Liver (tissue), 9 donors: Measurements from ENCODE around the gene PTPRN2. TPM values are rescaled to one million over a fixed set of nuclear protein-coding genes. Genes with fewer than 3 reads are reported as not detected.
A peak's percentile ranks its signal among the peaks of the same experiment; 100 is the strongest.

Source experiments
- DNase-seq: peaks from one replicate; pipeline ENCODE4 v3.0.0-alpha.2; 2017; ENCODE audit warnings: low spot score
- H3K27ac ChIP-seq, 2 donors: one replicate each; pipeline ENCODE4 v1.7.0; 2013; ENCODE audit warnings: inconsistent platforms in 2 of 2, low read length in 2 of 2, control low read depth in 1 of 2, low read depth in 1 of 2, mild to moderate bottlenecking in 1 of 2
- H3K27me3 ChIP-seq, 4 donors: one replicate each; pipeline versions ENCODE4 v1.6.1 to v1.7.0; 2013; ENCODE audit warnings: low read length in 3 of 4, inconsistent platforms in 1 of 4, mild to moderate bottlenecking in 1 of 4, moderate library complexity in 1 of 4; ENCODE audit not compliant: control insufficient read depth in 4 of 4, insufficient read depth in 4 of 4
- H3K36me3 ChIP-seq, 4 donors: one replicate each; pipeline versions ENCODE4 v1.6.1 to v1.7.0; 2013; ENCODE audit warnings: low read length in 3 of 4, mild to moderate bottlenecking in 3 of 4, low read depth in 1 of 4, moderate library complexity in 1 of 4; ENCODE audit not compliant: control insufficient read depth in 4 of 4, insufficient read depth in 3 of 4
- H3K4me1 ChIP-seq, 4 donors: one replicate each; pipeline versions ENCODE4 v1.6.1 to v1.7.0; 2013; ENCODE audit warnings: low read length in 3 of 4, mild to moderate bottlenecking in 3 of 4, moderate library complexity in 1 of 4; ENCODE audit not compliant: control insufficient read depth in 4 of 4, insufficient read depth in 4 of 4
- H3K4me3 ChIP-seq, 3 donors: one replicate each; pipeline versions ENCODE4 v1.6.1 to v1.7.0; 2013; ENCODE audit warnings: low read length in 3 of 3, control low read depth in 1 of 3, low read depth in 1 of 3, mild to moderate bottlenecking in 1 of 3
- H3K9ac ChIP-seq, 2 donors: one replicate each; pipeline ENCODE4 v1.7.0; 2013; ENCODE audit warnings: low read length in 2 of 2, mild to moderate bottlenecking in 2 of 2, moderate library complexity in 2 of 2, control low read depth in 1 of 2, low read depth in 1 of 2
- H3K9me3 ChIP-seq, 4 donors: one replicate each; pipeline versions ENCODE4 v1.6.1 to v1.7.0; 2013; ENCODE audit warnings: low read length in 3 of 4; ENCODE audit not compliant: control insufficient read depth in 4 of 4
- ATF3 ChIP-seq: IDR thresholded peaks from 2 replicates; pipeline ENCODE4 v1.6.1; 2016; ENCODE audit warnings: antibody characterized with exemption
- EGR1 ChIP-seq, 2 donors: IDR thresholded peaks; 2 replicates each; pipeline ENCODE4 v1.6.1; 2016 to 2018; ENCODE audit warnings: antibody characterized with exemption in 2 of 2, low read depth in 2 of 2
- FOXA1 ChIP-seq: IDR thresholded peaks from 2 replicates; pipeline ENCODE4 v1.6.1; 2016; ENCODE audit warnings: antibody characterized with exemption
- FOXA2 ChIP-seq: IDR thresholded peaks from 2 replicates; pipeline ENCODE4 v1.6.1; 2016; ENCODE audit warnings: antibody characterized with exemption
- GABPA ChIP-seq, 2 donors: IDR thresholded peaks in 1 of 2; conservative IDR thresholded peaks in 1 of 2; 2 replicates each; pipeline ENCODE4 v1.6.1; 2016; ENCODE audit warnings: antibody characterized with exemption in 2 of 2, mild to moderate bottlenecking in 1 of 2, moderate library complexity in 1 of 2
- HNF4A ChIP-seq, 2 donors: conservative IDR thresholded peaks; 2 replicates each; pipeline ENCODE4 v1.6.1; 2016; ENCODE audit warnings: antibody characterized with exemption in 2 of 2, mild to moderate bottlenecking in 2 of 2
- HNF4G ChIP-seq: IDR thresholded peaks from 2 replicates; pipeline ENCODE4 v1.6.1; 2016; ENCODE audit warnings: antibody characterized with exemption
- MAX ChIP-seq: IDR thresholded peaks from 2 replicates; pipeline ENCODE4 v1.6.1; 2016; ENCODE audit warnings: antibody characterized with exemption
- NR2F2 ChIP-seq: IDR thresholded peaks from 2 replicates; pipeline ENCODE4 v1.6.1; 2016; ENCODE audit warnings: antibody characterized with exemption
- RAD21 ChIP-seq, 2 donors: IDR thresholded peaks; 2 replicates each; pipeline ENCODE4 v1.6.1; 2016; ENCODE audit warnings: antibody characterized with exemption in 2 of 2, mild to moderate bottlenecking in 2 of 2
- REST ChIP-seq: IDR thresholded peaks from 2 replicates; pipeline ENCODE4 v1.6.1; 2016; ENCODE audit warnings: antibody characterized with exemption, mild to moderate bottlenecking
- RXRA ChIP-seq, 2 donors: IDR thresholded peaks; 2 replicates each; pipeline ENCODE4 v1.6.1; 2017 to 2018; ENCODE audit warnings: antibody characterized with exemption in 2 of 2, mild to moderate bottlenecking in 1 of 2
- TAF1 ChIP-seq: conservative IDR thresholded peaks from 2 replicates; pipeline ENCODE4 v1.6.1; 2016; ENCODE audit warnings: antibody characterized with exemption, mild to moderate bottlenecking
- YY1 ChIP-seq: IDR thresholded peaks from 2 replicates; pipeline ENCODE4 v1.6.1; 2016; ENCODE audit warnings: antibody characterized with exemption, mild to moderate bottlenecking
- WGBS: extraction: QIAGEN DNeasy Blood & Tissue Kit; methylation state at CpG from one replicate; pipeline ENCODE4 v1.1.7; 2013; 5-methylcytosine and 5-hydroxymethylcytosine counted together
- polyA plus RNA-seq, 2 donors: library from polyadenylated mRNA; stranded (reverse) in 1 of 2; unstranded in 1 of 2; fragments of 200-250 nt in 1 of 2; fragments of >200 nt in 1 of 2; fragmentation: Nextera tagmentation in 1 of 2; extraction: Ambion mirVana in 1 of 2; gene quantifications; one replicate each; pipeline versions ENCODE4 v1.2.1 to v1.2.3, GENCODE V29; 2013 to 2015
- total RNA-seq, 2 donors: library from RNA; depleted of rRNA; stranded (reverse); fragments of >200 nt; gene quantifications; one replicate each; pipeline ENCODE4 v1.2.3, GENCODE V29; 2014
- donor health status: healthy.
- donor health status: healthy.
- donor health status: healthy.
- donor health status: healthy.
- donor health status: healthy.

The PTPRN2 gene
- total and polyA plus RNA-seq, 4 donors, result 0.75 to 1.9 (median 1.1) TPM

- no peak for TF ChIP-seq FOXA2
Observed at GRCh38 chr7:158609313-158609974, 21.8 kb upstream of the PTPRN2 start (continued).

GRCh38 chr7:158607563-158607962 is 19.9 kb upstream of the PTPRN2 start:
- H3K9me3 ChIP-seq, result no peaks in the 10 kb centered on the region
- no peaks in the 10 kb centered on the region for H3K27me3 ChIP-seq
- TF ChIP-seq RAD21 (IDR thresholded peaks at IDR 0.05), result peak in 1 of 2 donors; percentile 16
- TF ChIP-seq HNF4G, result no peak
- TF ChIP-seq NR2F2, result peak; percentile 93
- no peak overlapping the region for H3K27ac ChIP-seq
- H3K36me3 ChIP-seq, result no peaks in the 10 kb centered on the region
- WGBS, result 91% methylated on average over 6 of the region's 6 CpGs
- no peaks in the 10 kb centered on the region for H3K4me1 ChIP-seq
- no peak for DNase-seq
- no peak overlapping the region for H3K4me3 ChIP-seq
- no peak overlapping the region for H3K9ac ChIP-seq

- WGBS, result 97% methylated on average over 18 of the region's 18 CpGs
- Histone ChIP-seq H3K4me3 (no peak overlapping the region), H3K4me1 (no peaks in the 10 kb centered on the region), H3K27me3 (no peaks in the 10 kb centered on the region), H3K36me3 (no peaks in the 10 kb centered on the region), H3K9ac (no peak overlapping the region), H3K27ac (no peak overlapping the region), H3K9me3 (no peaks in the 10 kb centered on the region)
- no peak for DNase-seq
- TF ChIP-seq FOXA2, result no peak
- no peak for TF ChIP-seq MAX
- TF ChIP-seq TAF1, result no peak
- TF ChIP-seq HNF4A (conservative IDR thresholded peaks at IDR 0.05), result no peak
- TF ChIP-seq HNF4G, result no peak
- no peak for TF ChIP-seq NR2F2
Observed at GRCh38 chr7:158606671-158607424, 19.2 kb upstream of the PTPRN2 start.

- H3K9me3 ChIP-seq, result no peaks in the 10 kb centered on the region
- 90% methylated on average over 4 of the region's 4 CpGs for WGBS
- H3K27ac ChIP-seq, result no peak overlapping the region
- TF ChIP-seq HNF4G (no peak), HNF4A (conservative IDR thresholded peaks at IDR 0.05) (no peak), EGR1 (IDR thresholded peaks at IDR 0.05; ENCODE audit: low read depth in 2 of 2) (no peak), ATF3 (no peak), FOXA1 (no peak), RAD21 (IDR thresholded peaks at IDR 0.05) (no peak), YY1 (no peak), NR2F2 (no peak), RXRA (IDR thresholded peaks at IDR 0.05) (no peak), FOXA2 (no peak), GABPA (IDR thresholded peaks at IDR 0.05 in 1 of 2, conservative IDR thresholded peaks at IDR 0.05 in 1 of 2) (no peak), TAF1 (no peak), REST (no peak)
- no peak overlapping the region for H3K9ac ChIP-seq
- no peaks in the 10 kb centered on the region for H3K4me1 ChIP-seq
- H3K4me3 ChIP-seq, result no peak overlapping the region
- no peak for DNase-seq
- H3K27me3 ChIP-seq, result no peaks in the 10 kb centered on the region
- H3K36me3 ChIP-seq, result no peaks in the 10 kb centered on the region
Observed at GRCh38 chr7:158606129-158606528, 18.5 kb upstream of the PTPRN2 start.
